ENCODE data around the gene SLITRK3.

DNA sequence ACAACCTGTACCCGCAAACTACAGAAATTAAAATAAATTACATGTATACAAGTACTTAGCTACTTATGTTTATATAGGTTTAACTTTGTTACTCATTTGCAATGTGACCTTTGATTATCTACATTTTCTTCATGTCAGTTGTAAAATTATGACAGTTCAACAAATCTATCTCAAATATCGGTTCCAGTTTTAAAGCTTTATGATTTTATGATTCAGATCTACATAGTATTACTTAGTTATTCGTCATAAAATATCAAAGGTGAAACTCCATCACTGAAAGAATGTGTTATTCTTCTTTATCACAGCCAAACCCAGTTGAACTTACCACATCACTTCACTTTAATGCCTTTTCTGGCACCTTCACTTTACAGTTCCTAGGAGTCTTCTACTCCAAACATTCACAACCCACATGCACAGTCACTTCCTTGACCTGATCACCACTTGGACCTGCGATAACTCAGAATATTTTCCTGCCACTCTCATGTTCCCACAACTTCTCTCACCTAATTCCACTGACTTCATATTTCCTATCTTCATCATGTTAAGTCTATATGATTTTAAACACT, 47.2 kb downstream of the SLITRK3 start:
- TF ChIP-seq, protein P1, sequence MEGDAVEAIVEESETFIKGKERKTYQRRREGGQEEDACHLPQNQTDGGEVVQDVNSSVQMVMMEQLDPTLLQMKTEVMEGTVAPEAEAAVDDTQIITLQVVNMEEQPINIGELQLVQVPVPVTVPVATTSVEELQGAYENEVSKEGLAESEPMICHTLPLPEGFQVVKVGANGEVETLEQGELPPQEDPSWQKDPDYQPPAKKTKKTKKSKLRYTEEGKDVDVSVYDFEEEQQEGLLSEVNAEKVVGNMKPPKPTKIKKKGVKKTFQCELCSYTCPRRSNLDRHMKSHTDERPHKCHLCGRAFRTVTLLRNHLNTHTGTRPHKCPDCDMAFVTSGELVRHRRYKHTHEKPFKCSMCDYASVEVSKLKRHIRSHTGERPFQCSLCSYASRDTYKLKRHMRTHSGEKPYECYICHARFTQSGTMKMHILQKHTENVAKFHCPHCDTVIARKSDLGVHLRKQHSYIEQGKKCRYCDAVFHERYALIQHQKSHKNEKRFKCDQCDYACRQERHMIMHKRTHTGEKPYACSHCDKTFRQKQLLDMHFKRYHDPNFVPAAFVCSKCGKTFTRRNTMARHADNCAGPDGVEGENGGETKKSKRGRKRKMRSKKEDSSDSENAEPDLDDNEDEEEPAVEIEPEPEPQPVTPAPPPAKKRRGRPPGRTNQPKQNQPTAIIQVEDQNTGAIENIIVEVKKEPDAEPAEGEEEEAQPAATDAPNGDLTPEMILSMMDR (IDR thresholded peaks at IDR 0.05), result no peak
- no peak for TF ChIP-seq POLR2A (IDR thresholded peaks at IDR 0.05)

Measured in vagina (tissue), 2 donors.